Gastrocnemius medialis (tissue), 4 donors: ENCODE results near the gene RIMS4.

Experiments
- POLR2A ChIP-seq, 2 donors: fragments of 450-650 bp; IDR thresholded peaks; one replicate each; pipeline ENCODE4 v1.6.1; 2017; ENCODE audit warnings: antibody characterized with exemption in 2 of 2, mild to moderate bottlenecking in 2 of 2, moderate library complexity in 2 of 2
- TF ChIP-seq, protein P1 (sequence below), 5 experiments: fragments of 450-650 bp in 3 of 5; fragments of 200-600 bp in 2 of 5; sonication (generic) in 2 of 5; IDR thresholded peaks in 4 of 5; conservative IDR thresholded peaks in 1 of 5; 1 replicate in 4 of 5; 2 replicates in 1 of 5; pipeline ENCODE4 v1.5.1; 2016 to 2019; ENCODE audit warnings: antibody characterized with exemption in 5 of 5, mild to moderate bottlenecking in 3 of 5, moderate library complexity in 3 of 5

- TF ChIP-seq, protein P1, sequence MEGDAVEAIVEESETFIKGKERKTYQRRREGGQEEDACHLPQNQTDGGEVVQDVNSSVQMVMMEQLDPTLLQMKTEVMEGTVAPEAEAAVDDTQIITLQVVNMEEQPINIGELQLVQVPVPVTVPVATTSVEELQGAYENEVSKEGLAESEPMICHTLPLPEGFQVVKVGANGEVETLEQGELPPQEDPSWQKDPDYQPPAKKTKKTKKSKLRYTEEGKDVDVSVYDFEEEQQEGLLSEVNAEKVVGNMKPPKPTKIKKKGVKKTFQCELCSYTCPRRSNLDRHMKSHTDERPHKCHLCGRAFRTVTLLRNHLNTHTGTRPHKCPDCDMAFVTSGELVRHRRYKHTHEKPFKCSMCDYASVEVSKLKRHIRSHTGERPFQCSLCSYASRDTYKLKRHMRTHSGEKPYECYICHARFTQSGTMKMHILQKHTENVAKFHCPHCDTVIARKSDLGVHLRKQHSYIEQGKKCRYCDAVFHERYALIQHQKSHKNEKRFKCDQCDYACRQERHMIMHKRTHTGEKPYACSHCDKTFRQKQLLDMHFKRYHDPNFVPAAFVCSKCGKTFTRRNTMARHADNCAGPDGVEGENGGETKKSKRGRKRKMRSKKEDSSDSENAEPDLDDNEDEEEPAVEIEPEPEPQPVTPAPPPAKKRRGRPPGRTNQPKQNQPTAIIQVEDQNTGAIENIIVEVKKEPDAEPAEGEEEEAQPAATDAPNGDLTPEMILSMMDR (IDR thresholded peaks at IDR 0.05 in 4 of 5, conservative IDR thresholded peaks at IDR 0.05 in 1 of 5): no peak
- TF ChIP-seq POLR2A (IDR thresholded peaks at IDR 0.05): no peak
Measured at GRCh38 chr20:44856442-44856841, 46.1 kb upstream of the RIMS4 start.
